GM21360 (cell line): Measurements from ENCODE around the gene PDE6A.

ENCODE experiments used
- ATAC-seq: cut with Tn5 transposase; IDR thresholded peaks from one replicate; pipeline ENCODE4 v1.9.1; 2021; ENCODE audit warnings: mild to moderate bottlenecking, moderate library complexity; ENCODE audit not compliant: unreplicated experiment

PDE6A gene

GRCh38 chr5:149820536-149821510, 123.8 kb downstream of the PDE6A start:
- ATAC-seq = no peak

- no peak for ATAC-seq
Observed at GRCh38 chr5:149820012-149820411, 124.6 kb downstream of the PDE6A start.

- ATAC-seq = no peak
Observed at GRCh38 chr5:149818116-149818515, 126.5 kb downstream of the PDE6A start.

- no peak for ATAC-seq
Observed at GRCh38 chr5:149817539-149818060, 127.0 kb downstream of the PDE6A start.

GRCh38 chr5:149816661-149817060, 127.9 kb downstream of the PDE6A start:
- ATAC-seq = no peak

- ATAC-seq = no peak
Observed at GRCh38 chr5:149811453-149811852, 133.1 kb downstream of the PDE6A start.

- ATAC-seq = no peak
Observed at GRCh38 chr5:149810856-149811255, 133.7 kb downstream of the PDE6A start.

- no peak for ATAC-seq
Observed at GRCh38 chr5:149809931-149810691, 134.5 kb downstream of the PDE6A start.

- no peak for ATAC-seq
Observed at GRCh38 chr5:149808264-149808982, 136.2 kb downstream of the PDE6A start.
